SKM-1 (cell line): ENCODE results near the gene B4GALT7.
A peak's percentile ranks its signal among the peaks of the same experiment; 100 is the strongest.

ENCODE experiments used
- DNase-seq: peaks from one replicate; lab custom pipeline; 2025; ENCODE audit not compliant: unreplicated experiment; lab: John Stamatoyannopoulos, UW

B4GALT7 gene

GRCh38 chr5:177593511-177593910, 6.4 kb upstream of the B4GALT7 start:
- DNase-seq: no peak

GRCh38 chr5:177594071-177594470, 5.9 kb upstream of the B4GALT7 start:
- no peak for DNase-seq

GRCh38 chr5:177595026-177595585, 4.8 kb upstream of the B4GALT7 start:
- DNase-seq: no peak

GRCh38 chr5:177595991-177596774, 3.7 kb upstream of the B4GALT7 start:
- DNase-seq: no peak

GRCh38 chr5:177596775-177597238, 3.1 kb upstream of the B4GALT7 start:
- DNase-seq: no peak

GRCh38 chr5:177598477-177598876, 1.5 kb upstream of the B4GALT7 start:
- no peak for DNase-seq

GRCh38 chr5:177600508-177601018, 631 bp downstream of the B4GALT7 start:
- no peak for DNase-seq

GRCh38 chr5:177601126-177601525, 1.2 kb downstream of the B4GALT7 start:
- no peak for DNase-seq

GRCh38 chr5:177601577-177602457, 1.9 kb downstream of the B4GALT7 start:
- no peak for DNase-seq

- no peak for DNase-seq
Measured at GRCh38 chr5:177602458-177602830, 2.5 kb downstream of the B4GALT7 start.

- no peak for DNase-seq
Measured at GRCh38 chr5:177603631-177604030, 3.7 kb downstream of the B4GALT7 start.

GRCh38 chr5:177604116-177604521, 4.2 kb downstream of the B4GALT7 start:
- DNase-seq: no peak

GRCh38 chr5:177604656-177605055, 4.7 kb downstream of the B4GALT7 start:
- no peak for DNase-seq

- DNase-seq: no peak
Measured at GRCh38 chr5:177605078-177605477, 5.1 kb downstream of the B4GALT7 start.

- no peak for DNase-seq
Measured at GRCh38 chr5:177605667-177606066, 5.7 kb downstream of the B4GALT7 start.

GRCh38 chr5:177606071-177607051, 6.4 kb downstream of the B4GALT7 start:
- DNase-seq: no peak

GRCh38 chr5:177607115-177607451, 7.2 kb downstream of the B4GALT7 start:
- DNase-seq: no peak

- DNase-seq: peak; percentile 12
Measured at GRCh38 chr5:177607452-177608192, 7.7 kb downstream of the B4GALT7 start.

- DNase-seq: no peak
Measured at GRCh38 chr5:177608243-177609075, 8.5 kb downstream of the B4GALT7 start.
